HS-5 (cell line): ENCODE measurements around the gene C1S.

Source experiments
- DNase-seq: peaks from one replicate; pipeline ENCODE4 v3.0.0-alpha.2; 2012; ENCODE audit warnings: low read depth

Gene C1S

GRCh38 chr12:7076493-7076892, 16.0 kb downstream of the C1S start:
- no peak for DNase-seq

GRCh38 chr12:7078163-7078562, 17.6 kb downstream of the C1S start:
- no peak for DNase-seq

GRCh38 chr12:7079826-7080125, 19.3 kb downstream of the C1S start:
- DNase-seq: no peak

- DNase-seq: no peak
Observed at GRCh38 chr12:7081037-7081436, 20.5 kb downstream of the C1S start.

- DNase-seq: no peak
Observed at GRCh38 chr12:7083125-7083524, 22.6 kb downstream of the C1S start.

GRCh38 chr12:7089196-7089871, 28.8 kb downstream of the C1S start:
- DNase-seq: no peak

- no peak for DNase-seq
Observed at GRCh38 chr12:7090222-7090998, 29.9 kb downstream of the C1S start.

GRCh38 chr12:7091171-7091570, 30.7 kb downstream of the C1S start:
- no peak for DNase-seq

- no peak for DNase-seq
Observed at GRCh38 chr12:7091660-7092228, 31.2 kb downstream of the C1S start.

- peak; percentile 58 for DNase-seq
Observed at GRCh38 chr12:7092229-7092985, 31.9 kb downstream of the C1S start, which contains the start of gene C1R. TSS of gene C1R (minus strand) at chr12:7092445. CDS start at chr12:7092388, 57 bp downstream.

GRCh38 chr12:7092986-7093460, 32.5 kb downstream of the C1S start:
- no peak for DNase-seq

GRCh38 chr12:7093486-7093885, 33.0 kb downstream of the C1S start:
- no peak for DNase-seq

- DNase-seq: no peak
Observed at GRCh38 chr12:7093892-7094291, 33.4 kb downstream of the C1S start.

GRCh38 chr12:7096006-7096932, 35.8 kb downstream of the C1S start:
- no peak for DNase-seq

GRCh38 chr12:7096979-7097378, 36.5 kb downstream of the C1S start:
- DNase-seq: no peak

GRCh38 chr12:7099290-7099996, 38.9 kb downstream of the C1S start:
- DNase-seq: no peak

GRCh38 chr12:7100239-7100638, 39.7 kb downstream of the C1S start:
- DNase-seq: no peak

- no peak for DNase-seq
Observed at GRCh38 chr12:7101047-7101693, 40.7 kb downstream of the C1S start.

- DNase-seq: no peak
Observed at GRCh38 chr12:7101694-7102131, 41.2 kb downstream of the C1S start.

GRCh38 chr12:7102582-7102981, 42.1 kb downstream of the C1S start:
- DNase-seq: no peak
